Measurements from ENCODE around the gene METTL22.

DNA sequence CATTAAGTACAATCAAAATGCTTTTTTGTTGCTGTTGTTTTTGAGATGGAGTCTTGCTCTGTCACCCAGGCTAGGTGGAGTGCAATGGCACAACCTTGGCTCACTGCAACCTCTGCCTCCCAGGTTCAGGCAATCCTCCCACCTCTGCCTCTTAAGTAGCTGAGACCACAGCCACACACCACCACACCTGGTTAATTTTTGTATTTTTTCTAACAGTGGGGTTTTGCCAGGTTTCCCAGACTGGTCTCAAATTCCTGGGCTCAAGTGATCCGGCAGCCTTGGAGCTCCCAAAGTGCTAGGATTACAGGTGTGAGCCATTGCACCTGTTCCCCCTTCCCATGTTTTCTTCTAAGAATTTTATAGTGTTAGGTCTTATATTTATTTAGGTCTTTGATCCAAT is 48.0 kb downstream of the METTL22 start:
- TF ChIP-seq, protein P1, sequence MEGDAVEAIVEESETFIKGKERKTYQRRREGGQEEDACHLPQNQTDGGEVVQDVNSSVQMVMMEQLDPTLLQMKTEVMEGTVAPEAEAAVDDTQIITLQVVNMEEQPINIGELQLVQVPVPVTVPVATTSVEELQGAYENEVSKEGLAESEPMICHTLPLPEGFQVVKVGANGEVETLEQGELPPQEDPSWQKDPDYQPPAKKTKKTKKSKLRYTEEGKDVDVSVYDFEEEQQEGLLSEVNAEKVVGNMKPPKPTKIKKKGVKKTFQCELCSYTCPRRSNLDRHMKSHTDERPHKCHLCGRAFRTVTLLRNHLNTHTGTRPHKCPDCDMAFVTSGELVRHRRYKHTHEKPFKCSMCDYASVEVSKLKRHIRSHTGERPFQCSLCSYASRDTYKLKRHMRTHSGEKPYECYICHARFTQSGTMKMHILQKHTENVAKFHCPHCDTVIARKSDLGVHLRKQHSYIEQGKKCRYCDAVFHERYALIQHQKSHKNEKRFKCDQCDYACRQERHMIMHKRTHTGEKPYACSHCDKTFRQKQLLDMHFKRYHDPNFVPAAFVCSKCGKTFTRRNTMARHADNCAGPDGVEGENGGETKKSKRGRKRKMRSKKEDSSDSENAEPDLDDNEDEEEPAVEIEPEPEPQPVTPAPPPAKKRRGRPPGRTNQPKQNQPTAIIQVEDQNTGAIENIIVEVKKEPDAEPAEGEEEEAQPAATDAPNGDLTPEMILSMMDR (IDR thresholded peaks at IDR 0.05; ENCODE audit: insufficient read depth, low read length) = no peak
- TF ChIP-seq, protein P2, sequence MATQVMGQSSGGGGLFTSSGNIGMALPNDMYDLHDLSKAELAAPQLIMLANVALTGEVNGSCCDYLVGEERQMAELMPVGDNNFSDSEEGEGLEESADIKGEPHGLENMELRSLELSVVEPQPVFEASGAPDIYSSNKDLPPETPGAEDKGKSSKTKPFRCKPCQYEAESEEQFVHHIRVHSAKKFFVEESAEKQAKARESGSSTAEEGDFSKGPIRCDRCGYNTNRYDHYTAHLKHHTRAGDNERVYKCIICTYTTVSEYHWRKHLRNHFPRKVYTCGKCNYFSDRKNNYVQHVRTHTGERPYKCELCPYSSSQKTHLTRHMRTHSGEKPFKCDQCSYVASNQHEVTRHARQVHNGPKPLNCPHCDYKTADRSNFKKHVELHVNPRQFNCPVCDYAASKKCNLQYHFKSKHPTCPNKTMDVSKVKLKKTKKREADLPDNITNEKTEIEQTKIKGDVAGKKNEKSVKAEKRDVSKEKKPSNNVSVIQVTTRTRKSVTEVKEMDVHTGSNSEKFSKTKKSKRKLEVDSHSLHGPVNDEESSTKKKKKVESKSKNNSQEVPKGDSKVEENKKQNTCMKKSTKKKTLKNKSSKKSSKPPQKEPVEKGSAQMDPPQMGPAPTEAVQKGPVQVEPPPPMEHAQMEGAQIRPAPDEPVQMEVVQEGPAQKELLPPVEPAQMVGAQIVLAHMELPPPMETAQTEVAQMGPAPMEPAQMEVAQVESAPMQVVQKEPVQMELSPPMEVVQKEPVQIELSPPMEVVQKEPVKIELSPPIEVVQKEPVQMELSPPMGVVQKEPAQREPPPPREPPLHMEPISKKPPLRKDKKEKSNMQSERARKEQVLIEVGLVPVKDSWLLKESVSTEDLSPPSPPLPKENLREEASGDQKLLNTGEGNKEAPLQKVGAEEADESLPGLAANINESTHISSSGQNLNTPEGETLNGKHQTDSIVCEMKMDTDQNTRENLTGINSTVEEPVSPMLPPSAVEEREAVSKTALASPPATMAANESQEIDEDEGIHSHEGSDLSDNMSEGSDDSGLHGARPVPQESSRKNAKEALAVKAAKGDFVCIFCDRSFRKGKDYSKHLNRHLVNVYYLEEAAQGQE (IDR thresholded peaks at IDR 0.05; ENCODE audit: insufficient replicate concordance, low read depth) = no peak
- TF ChIP-seq POLR2AphosphoS5 (IDR thresholded peaks at IDR 0.05; ENCODE audit: low read depth) = no peak
- TF ChIP-seq GABPA (IDR thresholded peaks at IDR 0.05; ENCODE audit: low read depth) = no peak
- no peak for TF ChIP-seq SPI1 (IDR thresholded peaks at IDR 0.05; ENCODE audit: borderline replicate concordance, low read depth)
